HFFc6 (cell line): ENCODE measurements around the gene ADCK2. TPM values are rescaled to one million over a fixed set of nuclear protein-coding genes. Genes with fewer than 3 reads are reported as not detected.
"Not testable (repeated sequence)": the region's sequence is repeated elsewhere in the genome, so short reads cannot be mapped to it uniquely, and the experiment has no call there.

Experiments used
- DNase-seq: peaks from one replicate; pipeline ENCODE4 v3.0.0-alpha.2; 2018
- H3K27ac Mint-ChIP-seq: 2 replicates; pipeline ENCODE4 v1.8.0; 2020; ENCODE audit warnings: mild to moderate bottlenecking, mixed read lengths
- H3K27me3 Mint-ChIP-seq: 2 replicates; pipeline ENCODE4 v1.8.0; 2021; ENCODE audit warnings: mild to moderate bottlenecking, moderate library complexity, mixed read lengths; ENCODE audit not compliant: insufficient read depth
- H3K36me3 Mint-ChIP-seq: 2 replicates; pipeline ENCODE4 v1.8.0; 2021; ENCODE audit warnings: low read depth, mixed read lengths
- H3K4me1 Mint-ChIP-seq: 2 replicates; pipeline ENCODE4 v1.8.0; 2020; ENCODE audit warnings: low read depth, mixed read lengths
- H3K4me3 Mint-ChIP-seq: 2 replicates; pipeline ENCODE4 v1.8.0; 2020; ENCODE audit warnings: mild to moderate bottlenecking, moderate library complexity, mixed read lengths
- H3K9me3 Mint-ChIP-seq: 2 replicates; pipeline ENCODE4 v1.8.0; 2020; ENCODE audit warnings: mild to moderate bottlenecking, mixed read lengths
- long read RNA-seq: library from polyadenylated mRNA; unstranded; transcript quantifications from one replicate; pipeline ENCODE4 v2.0.0, GENCODE V29; 2019
- total RNA-seq, 6 experiments: library from RNA; stranded (reverse); fragmentation: NEBNext Ultra II Directional; extraction: Animal tissue kit (Norgen Biotek cat#: 25700); gene quantifications; 2 replicates in 1 of 6; 3 replicates in 5 of 6; pipeline ENCODE4 v1.2.3, GENCODE V29; 2021
- TF ChIP-seq, protein P1 (sequence below): fragments of 200-600 bp; sonication (generic); IDR thresholded peaks from 2 replicates; pipeline ENCODE4 v1.5.0; 2021; ENCODE audit warnings: antibody characterized with exemption, mild to moderate bottlenecking

The ADCK2 gene, protein sequence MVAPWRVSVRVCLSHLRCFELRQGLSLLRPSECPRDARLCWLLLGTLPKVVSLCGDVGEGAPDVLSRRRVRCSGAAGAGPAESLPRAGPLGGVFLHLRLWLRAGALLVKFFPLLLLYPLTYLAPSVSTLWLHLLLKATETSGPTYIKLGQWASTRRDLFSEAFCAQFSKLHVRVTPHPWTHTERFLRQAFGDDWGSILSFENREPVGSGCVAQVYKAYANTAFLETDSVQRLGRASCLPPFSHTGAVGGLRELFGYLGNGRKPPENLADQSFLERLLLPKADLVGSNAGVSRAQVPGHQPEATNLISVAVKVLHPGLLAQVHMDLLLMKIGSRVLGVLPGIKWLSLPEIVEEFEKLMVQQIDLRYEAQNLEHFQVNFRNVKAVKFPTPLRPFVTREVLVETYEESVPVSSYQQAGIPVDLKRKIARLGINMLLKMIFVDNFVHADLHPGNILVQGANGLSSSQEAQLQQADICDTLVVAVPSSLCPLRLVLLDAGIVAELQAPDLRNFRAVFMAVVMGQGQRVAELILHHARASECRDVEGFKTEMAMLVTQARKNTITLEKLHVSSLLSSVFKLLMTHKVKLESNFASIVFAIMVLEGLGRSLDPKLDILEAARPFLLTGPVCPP
- total RNA-seq: 10 to 100 TPM in 3 of 6 experiments, 1 to 10 TPM in 3; 9.2 to 13.6 (median 10.0) TPM
- long read RNA-seq, partial matches to known transcripts: 2 of 3 reads
- long read RNA-seq, other reads (novel, unspliced or antisense): 0 of 3 reads

DNA sequence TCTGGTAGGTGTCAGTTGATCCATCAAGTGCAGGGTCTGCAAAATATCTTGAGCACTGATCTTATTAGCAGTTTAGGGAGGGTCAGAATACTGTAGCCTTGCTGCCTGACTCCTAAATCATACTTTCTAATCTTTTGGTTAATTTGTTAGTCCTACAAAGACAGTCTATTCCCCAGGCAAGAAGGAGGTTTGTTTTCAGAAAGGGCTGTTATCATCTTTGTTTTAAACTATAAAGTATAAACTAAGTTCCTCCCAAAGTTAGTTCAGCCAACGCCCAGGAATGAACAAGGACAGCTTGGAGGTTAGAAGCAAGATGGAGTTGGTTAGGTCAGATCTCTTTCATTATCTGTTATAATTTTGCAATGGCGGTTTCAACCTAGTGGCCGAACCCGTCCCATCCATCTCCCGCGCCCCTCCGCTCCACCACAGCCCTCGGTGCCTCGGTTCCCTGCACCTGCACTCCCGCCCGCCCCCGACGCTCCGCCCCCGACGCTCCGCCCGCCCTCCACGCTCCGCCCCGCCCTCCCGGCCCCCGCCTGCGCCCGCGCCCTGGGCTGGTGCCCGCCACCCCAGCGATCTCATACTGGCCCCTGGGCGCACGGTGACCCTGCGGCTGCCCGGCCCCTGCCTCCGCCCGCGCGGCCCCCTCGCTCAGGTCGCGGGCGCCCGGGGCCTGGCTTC, at the start of gene ADCK2:
ADCK2 (plus strand) TSS at position 564 of the 681 bp plus-strand sequence. CDS start 386 bp downstream, outside the sequence.
- Mint-ChIP-seq H3K4me3 (peak within 1 kb of the TSS; percentile 87), H3K4me1 (peaks cover 29% of the 10 kb centered on the region), H3K27me3 (no peaks in the 10 kb centered on the region; the same call in 1 of the 2 replicates), H3K9me3 (no peaks in the 10 kb centered on the region), H3K27ac (peak within 1 kb of the TSS; percentile 14; the same call in 1 of the 2 replicates), H3K36me3 (no peaks in the 10 kb centered on the region)
- TF ChIP-seq, protein P1, sequence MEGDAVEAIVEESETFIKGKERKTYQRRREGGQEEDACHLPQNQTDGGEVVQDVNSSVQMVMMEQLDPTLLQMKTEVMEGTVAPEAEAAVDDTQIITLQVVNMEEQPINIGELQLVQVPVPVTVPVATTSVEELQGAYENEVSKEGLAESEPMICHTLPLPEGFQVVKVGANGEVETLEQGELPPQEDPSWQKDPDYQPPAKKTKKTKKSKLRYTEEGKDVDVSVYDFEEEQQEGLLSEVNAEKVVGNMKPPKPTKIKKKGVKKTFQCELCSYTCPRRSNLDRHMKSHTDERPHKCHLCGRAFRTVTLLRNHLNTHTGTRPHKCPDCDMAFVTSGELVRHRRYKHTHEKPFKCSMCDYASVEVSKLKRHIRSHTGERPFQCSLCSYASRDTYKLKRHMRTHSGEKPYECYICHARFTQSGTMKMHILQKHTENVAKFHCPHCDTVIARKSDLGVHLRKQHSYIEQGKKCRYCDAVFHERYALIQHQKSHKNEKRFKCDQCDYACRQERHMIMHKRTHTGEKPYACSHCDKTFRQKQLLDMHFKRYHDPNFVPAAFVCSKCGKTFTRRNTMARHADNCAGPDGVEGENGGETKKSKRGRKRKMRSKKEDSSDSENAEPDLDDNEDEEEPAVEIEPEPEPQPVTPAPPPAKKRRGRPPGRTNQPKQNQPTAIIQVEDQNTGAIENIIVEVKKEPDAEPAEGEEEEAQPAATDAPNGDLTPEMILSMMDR: no peak
- DNase-seq: no peak

DNA sequence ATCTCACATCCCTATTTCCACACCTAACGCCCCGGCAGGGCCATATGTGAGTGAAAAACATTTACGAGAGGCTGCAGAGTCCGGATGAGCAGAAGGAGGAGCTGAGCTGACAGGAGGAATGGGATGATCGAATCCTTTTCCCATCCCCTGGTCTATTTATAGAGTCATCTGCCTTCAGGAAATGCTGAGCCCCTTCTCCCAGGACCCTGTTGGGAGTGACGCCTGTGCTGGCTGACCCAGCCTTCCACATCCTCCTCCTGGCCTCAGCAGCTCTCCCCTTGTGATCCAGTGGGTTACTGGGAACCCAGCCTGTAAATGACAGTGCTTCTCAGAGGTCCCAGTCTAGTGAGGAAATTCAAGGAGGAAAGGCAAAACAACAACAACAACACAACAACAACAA, 48.8 kb upstream of the ADCK2 start:
- H3K27me3 Mint-ChIP-seq: peaks cover 3% of the 10 kb centered on the region
- H3K27ac Mint-ChIP-seq: no peak overlapping the region
- H3K4me3 Mint-ChIP-seq: no peak overlapping the region
- TF ChIP-seq, protein P1: no peak
- no peak for DNase-seq
- H3K4me1 Mint-ChIP-seq: peaks cover 43% of the 10 kb centered on the region
- no peaks in the 10 kb centered on the region for H3K9me3 Mint-ChIP-seq
- H3K36me3 Mint-ChIP-seq: no peaks in the 10 kb centered on the region

DNA sequence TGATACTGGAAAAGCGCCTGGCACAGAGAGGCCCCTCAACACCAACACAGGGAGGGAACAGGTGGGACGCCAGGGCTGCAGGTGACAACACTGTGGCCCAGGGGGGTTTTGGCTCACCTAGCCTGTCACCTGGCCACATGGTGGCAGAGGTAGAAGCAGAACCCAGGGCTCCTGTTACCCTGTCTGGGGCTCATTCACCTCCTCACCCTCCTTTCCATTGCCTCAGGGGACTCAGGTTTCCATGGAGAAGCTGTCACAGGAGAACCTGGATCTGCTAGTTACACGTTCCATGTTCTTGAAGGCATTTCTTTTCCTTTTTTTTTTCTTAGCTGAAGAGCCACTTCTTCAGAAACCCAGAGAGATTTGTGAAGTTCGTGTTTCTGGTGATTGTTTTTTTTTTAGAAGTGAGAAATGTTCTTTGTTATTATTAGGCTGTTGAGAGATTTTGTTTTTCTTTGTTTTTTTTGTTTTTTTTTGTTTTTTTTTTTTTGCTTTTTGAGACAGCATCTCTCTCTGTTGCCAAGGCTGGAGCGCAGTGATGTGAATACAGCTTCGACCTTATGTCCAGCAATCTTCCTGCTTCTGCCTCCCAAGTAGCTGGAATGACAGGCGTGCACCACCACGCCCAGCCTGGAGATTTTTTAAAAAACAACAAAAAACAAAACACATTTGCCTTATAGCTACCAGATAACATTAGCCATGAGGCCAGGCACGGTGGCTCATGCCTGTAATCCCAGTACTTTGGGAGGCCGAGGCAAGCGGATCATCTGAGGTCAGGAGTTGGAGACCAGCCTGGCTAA, 48.2 kb upstream of the ADCK2 start:
- Mint-ChIP-seq H3K4me3 (no peak overlapping the region), H3K27me3 (peaks cover 3% of the 10 kb centered on the region)

DNA sequence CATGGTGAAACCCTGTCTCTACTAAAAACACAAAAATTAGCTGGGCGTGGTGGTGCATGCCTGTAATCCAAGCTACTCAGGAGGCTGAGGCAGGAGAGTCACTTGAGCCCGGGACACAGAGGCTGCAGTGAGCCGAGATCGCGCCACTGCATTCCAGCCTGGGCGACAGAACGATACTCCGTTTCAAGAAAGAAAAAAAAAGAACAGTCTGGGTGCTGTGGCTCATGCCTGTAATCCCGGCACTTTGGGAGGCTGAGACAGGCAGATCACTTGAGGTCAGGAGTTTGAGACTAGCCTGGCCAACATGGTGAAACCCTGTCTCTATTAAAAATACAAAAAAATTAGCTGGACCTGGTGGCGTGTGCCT, 47.6 kb upstream of the ADCK2 start:
- not testable (repeated sequence) for DNase-seq, H3K36me3 Mint-ChIP-seq, H3K27ac Mint-ChIP-seq, H3K27me3 Mint-ChIP-seq, H3K9me3 Mint-ChIP-seq, H3K4me3 Mint-ChIP-seq
- H3K4me1 Mint-ChIP-seq: peaks cover 43% of the 10 kb centered on the region

More for the DNA sequence above, 48.2 kb upstream of the ADCK2 start:
- peaks cover 43% of the 10 kb centered on the region for H3K4me1 Mint-ChIP-seq
- H3K27ac Mint-ChIP-seq: peak overlapping the region; percentile 12; the same call in 1 of the 2 replicates
- H3K9me3 Mint-ChIP-seq: no peaks in the 10 kb centered on the region
- TF ChIP-seq, protein P1: no peak
- DNase-seq: no peak
- H3K36me3 Mint-ChIP-seq: no peaks in the 10 kb centered on the region

DNA sequence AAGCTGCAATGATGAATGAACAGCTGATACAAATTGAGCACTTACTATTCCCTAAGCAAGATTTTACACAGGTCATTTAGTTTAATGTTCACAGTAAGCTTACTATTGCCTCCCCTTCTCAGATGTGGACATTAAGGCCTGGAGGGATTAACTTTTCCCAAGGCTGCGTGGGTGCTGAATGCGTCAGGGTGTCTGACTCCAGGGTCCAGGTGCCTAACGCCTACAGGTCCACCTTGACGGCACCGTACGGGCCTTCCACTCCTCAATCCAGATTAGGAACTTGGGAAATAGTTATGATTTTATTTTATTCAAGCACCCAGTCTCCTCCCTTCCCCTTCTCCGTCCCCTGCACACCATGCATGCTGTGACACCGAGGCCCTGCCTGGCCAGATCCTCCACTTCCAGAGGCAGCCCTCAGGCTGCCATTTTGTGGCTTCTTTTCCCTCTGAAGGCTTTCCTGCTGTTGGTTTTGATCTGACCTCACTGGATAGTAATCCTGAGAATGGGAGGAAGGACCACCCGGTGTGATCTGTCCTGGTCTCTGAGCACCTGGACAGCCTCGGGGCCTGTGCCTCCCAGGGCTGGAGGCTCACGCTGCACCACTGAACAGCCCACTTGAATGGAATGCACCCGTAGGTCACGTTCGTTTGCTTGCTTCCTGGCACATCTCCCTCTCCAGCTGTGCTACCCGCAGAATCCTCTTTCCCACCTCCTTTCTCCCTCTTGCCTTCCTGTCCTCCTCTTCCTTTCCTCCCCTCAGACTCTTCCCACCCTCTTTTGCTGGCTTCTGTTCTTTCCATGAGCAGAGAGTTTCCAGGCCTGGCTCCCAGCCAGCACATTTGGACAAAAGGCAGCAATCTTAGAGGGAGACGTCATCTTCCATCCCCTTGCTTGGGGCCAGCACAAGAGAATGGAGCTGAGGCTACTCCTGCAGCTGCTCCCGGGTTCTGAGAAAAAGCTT, 46.6 kb upstream of the ADCK2 start:
- H3K4me3 Mint-ChIP-seq: peak overlapping the region; percentile 75
- peaks cover 5% of the 10 kb centered on the region for H3K27me3 Mint-ChIP-seq
- peak overlapping the region; percentile 92 for H3K27ac Mint-ChIP-seq
- TF ChIP-seq, protein P1: no peak
- peaks cover 41% of the 10 kb centered on the region for H3K4me1 Mint-ChIP-seq
- no peaks in the 10 kb centered on the region for H3K9me3 Mint-ChIP-seq
- peak; percentile 82 for DNase-seq
- no peaks in the 10 kb centered on the region for H3K36me3 Mint-ChIP-seq
